GM18507 (cell line): ENCODE data around the gene AMBRA1.
"Not testable (repeated sequence)": the region's sequence is repeated elsewhere in the genome, so short reads cannot be mapped to it uniquely, and the experiment has no call there.

ENCODE experiments used
- DNase-seq: peaks from one replicate; pipeline ENCODE4 v3.0.0; 2011; ENCODE audit warnings: low read depth; ENCODE audit not compliant: insufficient read length; ENCODE audit errors: extremely low spot score
- FAIRE-seq: peaks from 2 replicates; lab custom pipeline; 2011; peaks lifted over from hg19 to GRCh38; lab: Jason Lieb, UNC

AMBRA1 gene

DNA sequence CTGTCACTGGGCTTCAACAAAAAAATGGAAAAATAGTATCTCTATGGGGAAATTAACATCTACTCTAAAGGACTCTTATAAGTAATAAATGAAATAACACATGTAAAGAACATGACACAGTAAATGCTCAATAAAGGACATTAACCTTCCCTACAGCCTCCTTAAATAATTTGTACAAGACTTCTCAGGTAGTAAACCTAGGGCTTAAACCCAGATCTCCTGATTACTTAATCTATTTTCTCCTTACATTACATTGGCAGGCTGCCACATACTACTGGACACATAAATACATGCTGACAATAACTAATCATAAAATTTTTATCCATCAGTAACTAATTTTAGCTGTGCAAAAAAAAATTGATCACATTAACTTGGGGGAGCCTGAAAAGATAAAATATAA is 4.9 kb downstream of the AMBRA1 start:
- FAIRE-seq: no peak
- no peak for DNase-seq

DNA sequence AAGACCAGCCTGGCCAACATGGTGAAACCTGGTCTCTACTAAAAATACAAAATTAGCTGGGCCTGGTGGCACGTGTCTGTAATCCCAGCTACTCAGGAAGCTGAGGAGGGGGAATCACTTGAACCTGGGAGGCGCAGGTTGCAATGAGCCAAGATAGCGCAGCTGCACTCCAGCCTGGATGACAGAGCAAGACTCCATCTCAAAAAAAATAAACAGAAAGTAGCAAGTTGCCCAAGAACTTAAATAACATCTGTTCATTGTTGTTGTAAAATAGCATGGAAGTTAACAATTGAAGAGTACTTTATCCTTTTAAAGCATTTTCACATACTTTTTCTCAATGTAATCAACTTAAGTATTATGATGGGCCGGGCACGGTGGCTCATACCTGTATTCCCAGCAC is 5.7 kb downstream of the AMBRA1 start:
- no peak for DNase-seq
- no peak for FAIRE-seq

DNA sequence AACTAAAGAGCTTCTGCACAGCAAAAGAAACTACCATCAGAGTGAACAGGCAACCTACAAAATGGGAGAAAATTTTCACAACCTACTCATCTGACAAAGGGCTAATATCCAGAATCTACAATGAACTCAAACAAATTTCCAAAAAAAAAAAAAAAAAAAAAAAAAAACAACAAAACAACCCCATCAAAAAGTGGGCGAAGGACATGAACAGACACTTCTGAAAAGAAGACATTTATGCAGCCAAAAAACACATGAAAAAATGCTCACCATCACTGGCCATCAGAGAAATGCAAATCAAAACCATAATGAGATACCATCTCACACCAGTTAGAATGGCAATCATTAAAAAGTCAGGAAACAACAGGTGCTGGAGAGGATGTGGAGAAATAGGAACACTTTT is 10.3 kb downstream of the AMBRA1 start:
- FAIRE-seq, DNase-seq: not testable (repeated sequence)

DNA sequence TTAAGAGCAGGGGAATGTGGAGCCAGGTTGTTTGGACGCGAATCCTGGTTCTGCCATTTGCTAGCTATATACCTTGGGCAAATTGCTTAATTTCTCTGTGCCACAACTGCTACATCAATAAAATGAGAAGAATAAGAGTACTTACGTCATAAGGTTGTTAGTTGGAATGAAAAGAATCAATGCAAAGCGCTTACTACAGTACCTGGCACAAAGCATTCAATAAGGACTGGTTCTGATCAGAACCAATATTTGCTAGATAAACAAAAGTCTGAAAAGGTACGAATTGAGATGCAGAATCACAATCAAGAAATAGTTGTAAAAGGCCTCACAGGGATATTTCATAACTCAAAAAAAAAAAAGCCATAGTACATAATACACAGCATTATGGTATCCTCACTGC is 11.2 kb downstream of the AMBRA1 start:
- FAIRE-seq: no peak
- DNase-seq: no peak

DNA sequence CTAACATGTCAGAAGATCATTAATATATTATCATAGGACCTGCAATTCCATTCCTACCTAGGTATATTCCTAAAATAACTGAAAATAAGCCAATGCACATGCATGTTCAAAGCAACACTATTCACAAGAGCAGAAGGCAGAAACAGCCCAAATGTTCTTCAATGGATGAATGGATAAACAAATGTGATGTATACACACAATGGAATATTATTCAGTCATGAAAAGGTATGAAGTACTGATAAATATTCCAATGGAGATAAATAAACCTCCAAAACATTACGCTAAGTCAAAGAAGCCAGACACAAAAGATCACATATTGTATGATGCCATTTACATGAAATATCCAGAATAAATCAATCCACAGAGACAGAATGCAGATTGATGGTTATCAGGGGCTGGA is 16.8 kb downstream of the AMBRA1 start:
- no peak for DNase-seq
- no peak for FAIRE-seq

- DNase-seq: no peak
- no peak for FAIRE-seq
Measured at GRCh38 chr11:46574656-46575055, 19.2 kb downstream of the AMBRA1 start.

DNA sequence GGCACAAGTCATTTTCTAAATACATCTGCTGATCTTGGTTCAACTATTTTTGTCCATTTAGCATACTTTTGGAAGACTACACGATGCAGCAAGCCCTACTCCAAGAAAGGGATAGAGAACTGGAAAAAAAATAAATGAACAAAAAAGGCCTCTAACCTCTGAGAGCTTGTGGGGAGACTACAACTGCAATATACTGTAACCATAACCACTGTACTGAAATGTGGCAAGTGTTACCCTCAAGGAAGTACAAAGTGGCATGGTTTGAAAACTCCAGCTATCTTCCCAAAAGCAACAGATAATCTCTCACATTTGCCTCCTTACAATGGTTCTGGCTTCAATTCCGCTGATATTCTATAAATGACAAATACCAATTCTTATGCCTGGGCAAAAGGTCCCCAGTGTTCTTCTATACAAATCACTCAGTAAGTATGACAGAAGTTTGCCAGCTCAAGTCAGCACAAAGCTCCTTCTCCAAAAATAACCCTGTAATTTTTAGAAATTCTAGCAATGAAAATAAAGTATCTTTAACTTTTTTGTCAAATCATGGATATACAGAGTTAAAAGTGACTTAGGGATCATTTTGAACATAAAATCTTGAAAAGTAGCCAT is 22.9 kb downstream of the AMBRA1 start:
- no peak for DNase-seq
- no peak for FAIRE-seq

DNA sequence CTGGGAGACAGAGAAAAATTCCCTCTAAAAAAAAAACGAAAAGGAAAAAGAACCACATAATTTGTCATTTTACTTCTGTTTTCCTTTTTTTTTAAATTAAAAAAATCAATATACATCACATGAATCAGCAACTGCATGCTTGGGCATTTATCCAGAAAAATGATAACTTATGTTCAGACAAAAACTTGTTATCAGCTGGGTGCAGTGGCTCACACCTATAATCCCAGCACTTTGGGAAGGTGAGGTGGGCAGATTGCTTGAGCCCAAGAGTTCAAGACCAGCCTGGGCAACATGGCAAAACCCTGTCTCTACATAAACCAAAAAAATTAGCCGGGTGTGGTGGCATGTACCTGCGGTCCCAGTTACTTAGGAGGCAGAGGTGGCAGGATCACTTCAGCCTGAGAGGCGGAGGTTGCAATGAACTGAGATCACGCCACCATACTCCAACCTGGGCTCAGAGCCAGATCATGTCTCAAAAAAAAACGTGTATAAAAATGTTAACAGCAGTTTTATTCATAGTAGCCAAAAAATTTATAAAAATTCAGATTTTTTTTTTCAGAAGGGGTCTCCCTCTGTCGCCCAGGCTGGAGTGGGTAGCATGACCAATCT is 28.5 kb downstream of the AMBRA1 start:
- no peak for FAIRE-seq
- DNase-seq: no peak

GRCh38 chr11:46564459-46564858 is 29.4 kb downstream of the AMBRA1 start:
- FAIRE-seq (no peak), DNase-seq (no peak)

DNA sequence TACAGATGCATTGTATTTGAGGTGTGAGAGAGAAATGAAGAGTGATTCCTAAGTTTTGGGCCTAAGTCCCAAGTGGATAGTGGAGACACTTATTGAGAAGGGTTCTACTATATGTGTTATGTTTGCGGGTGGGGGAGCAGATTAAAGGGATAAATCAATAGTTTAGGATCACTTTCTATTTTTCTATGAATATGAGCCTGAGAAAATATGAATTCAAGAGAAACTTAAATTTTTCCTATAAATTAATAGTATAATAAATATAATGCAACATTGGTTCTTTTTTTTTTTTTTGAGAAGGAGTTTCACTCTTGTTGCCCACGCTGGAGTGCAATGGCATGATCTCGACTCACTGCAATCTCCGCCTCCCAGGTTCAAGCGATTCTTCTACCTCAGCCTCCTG is 31.3 kb downstream of the AMBRA1 start:
- DNase-seq: no peak

GRCh38 chr11:46560300-46560991 is 33.4 kb downstream of the AMBRA1 start:
- FAIRE-seq: peak; percentile 76

More for the DNA sequence above, 31.3 kb downstream of the AMBRA1 start:
- no peak for FAIRE-seq

DNA sequence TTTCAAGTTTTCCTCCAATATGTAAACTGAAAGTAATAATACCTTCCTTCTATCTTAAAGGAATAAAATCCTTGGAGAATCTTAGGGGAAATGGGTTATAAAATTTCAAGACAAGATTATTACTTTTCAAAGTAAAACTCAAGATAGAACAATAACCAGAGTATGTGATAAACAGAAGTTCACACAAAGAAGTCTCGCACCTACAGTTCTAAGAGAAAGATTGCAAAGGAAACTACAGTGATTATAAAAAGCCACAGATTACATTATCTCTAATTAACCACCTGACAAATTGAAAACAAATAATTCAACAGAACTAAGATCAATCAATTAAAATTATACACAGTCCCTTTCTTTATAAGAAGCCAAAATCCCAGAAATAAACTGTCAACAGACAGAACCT is 34.0 kb downstream of the AMBRA1 start:
- FAIRE-seq: no peak

More at GRCh38 chr11:46560300-46560991, 33.4 kb downstream of the AMBRA1 start:
- no peak for DNase-seq

GRCh38 chr11:46557684-46558151 is 36.1 kb downstream of the AMBRA1 start:
- DNase-seq (no peak), FAIRE-seq (no peak)

More for the DNA sequence above, 34.0 kb downstream of the AMBRA1 start:
- no peak for DNase-seq

GRCh38 chr11:46555267-46556054 is 38.4 kb downstream of the AMBRA1 start:
- DNase-seq: no peak
- FAIRE-seq: no peak

- DNase-seq (no peak), FAIRE-seq (no peak)
Measured at GRCh38 chr11:46554213-46555147, 39.3 kb downstream of the AMBRA1 start.

DNA sequence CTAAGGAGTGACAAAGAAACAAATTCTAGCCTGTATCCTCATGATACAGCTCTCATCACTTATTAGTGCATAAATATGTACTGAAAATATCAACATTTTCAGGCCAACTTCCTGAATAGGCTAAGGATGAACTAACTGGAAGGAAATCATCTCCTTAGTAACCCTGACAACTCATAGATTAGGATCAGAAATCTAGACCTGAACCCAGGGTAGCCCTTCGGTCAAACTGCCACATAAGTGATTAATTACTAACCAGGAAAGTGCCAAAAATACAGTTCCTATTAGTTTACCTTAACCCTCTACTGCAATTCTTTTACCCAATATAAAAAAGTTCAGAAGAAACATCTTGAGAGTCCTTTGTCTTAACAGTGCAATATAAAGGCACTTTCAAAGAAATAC is 40.0 kb downstream of the AMBRA1 start:
- DNase-seq (no peak), FAIRE-seq (no peak)

- DNase-seq (no peak), FAIRE-seq (no peak)
Measured at GRCh38 chr11:46551261-46551660, 42.6 kb downstream of the AMBRA1 start.

GRCh38 chr11:46547579-46547978 is 46.2 kb downstream of the AMBRA1 start:
- no peak for DNase-seq
- no peak for FAIRE-seq

GRCh38 chr11:46543564-46543963 is 50.3 kb downstream of the AMBRA1 start:
- no peak for FAIRE-seq
- DNase-seq: no peak
